Rectal smooth muscle tissue (tissue), 1 donor: Measurements from ENCODE around the gene IFITM1.
"Not testable (repeated sequence)": the region's sequence is repeated elsewhere in the genome, so short reads cannot be mapped to it uniquely, and the experiment has no call there.

Experiments used
- H3K27ac ChIP-seq: one replicate; pipeline ENCODE4 v1.7.0; 2013; ENCODE audit warnings: low read depth, low read length, inconsistent platforms
- H3K27me3 ChIP-seq: one replicate; pipeline ENCODE4 v1.7.0; 2013; ENCODE audit warnings: low read length; ENCODE audit not compliant: control insufficient read depth, insufficient read depth
- H3K36me3 ChIP-seq: one replicate; pipeline ENCODE4 v1.7.0; 2013; ENCODE audit warnings: low read length; ENCODE audit not compliant: control insufficient read depth, insufficient read depth
- H3K4me1 ChIP-seq: one replicate; pipeline ENCODE4 v1.7.0; 2013; ENCODE audit warnings: low read length; ENCODE audit not compliant: control insufficient read depth, insufficient read depth
- H3K4me3 ChIP-seq: one replicate; pipeline ENCODE4 v1.7.0; 2013; ENCODE audit warnings: low read length
- H3K9ac ChIP-seq: one replicate; pipeline ENCODE4 v1.7.0; 2013; ENCODE audit warnings: low read length

IFITM1 gene

DNA sequence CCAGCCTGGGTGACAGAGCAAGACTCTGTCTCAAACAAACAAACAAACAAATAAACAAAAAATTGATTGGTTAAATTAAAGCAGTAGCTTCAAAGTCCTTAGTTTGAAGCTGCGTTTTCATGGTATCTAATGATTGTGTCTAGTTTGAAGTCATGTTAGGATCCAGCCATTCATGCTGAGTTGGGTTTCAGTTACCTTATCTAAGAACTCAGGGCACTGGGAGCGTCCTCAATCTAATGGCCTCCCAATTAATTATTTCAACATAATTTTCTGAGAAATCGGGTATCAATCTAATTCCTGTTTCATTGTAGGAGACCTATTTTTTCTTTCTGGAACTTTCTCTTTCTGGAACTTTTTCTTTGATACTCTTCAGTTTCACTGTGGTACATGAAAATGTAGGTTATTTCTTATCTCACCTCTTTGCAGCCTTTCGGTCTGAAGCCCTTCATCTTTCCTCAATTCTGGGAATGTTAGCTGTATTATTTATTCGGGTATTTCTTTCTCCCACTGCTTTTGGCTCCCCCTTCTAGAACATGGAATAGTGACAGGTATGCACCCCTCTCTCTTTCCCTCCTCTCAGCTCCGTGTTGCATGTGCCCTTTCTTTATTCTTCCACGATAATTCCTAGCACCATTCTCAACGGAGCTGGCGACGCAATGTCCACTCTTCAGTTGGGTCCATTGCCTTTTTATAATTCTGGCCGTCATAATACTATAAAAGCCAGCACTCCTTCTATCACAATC is 31.2 kb downstream of the IFITM1 start:
- Histone ChIP-seq H3K36me3 (no peaks in the 10 kb centered on the region), H3K27me3 (no peaks in the 10 kb centered on the region), H3K4me1 (no peaks in the 10 kb centered on the region), H3K9ac (no peak overlapping the region), H3K27ac (no peak overlapping the region), H3K4me3 (no peak overlapping the region)

GRCh38 chr11:346529-346928 is 32.7 kb downstream of the IFITM1 start:
- Histone ChIP-seq H3K36me3 (no peaks in the 10 kb centered on the region), H3K27me3 (no peaks in the 10 kb centered on the region), H3K4me1 (no peaks in the 10 kb centered on the region), H3K27ac (no peak overlapping the region), H3K9ac (no peak overlapping the region), H3K4me3 (no peak overlapping the region)

DNA sequence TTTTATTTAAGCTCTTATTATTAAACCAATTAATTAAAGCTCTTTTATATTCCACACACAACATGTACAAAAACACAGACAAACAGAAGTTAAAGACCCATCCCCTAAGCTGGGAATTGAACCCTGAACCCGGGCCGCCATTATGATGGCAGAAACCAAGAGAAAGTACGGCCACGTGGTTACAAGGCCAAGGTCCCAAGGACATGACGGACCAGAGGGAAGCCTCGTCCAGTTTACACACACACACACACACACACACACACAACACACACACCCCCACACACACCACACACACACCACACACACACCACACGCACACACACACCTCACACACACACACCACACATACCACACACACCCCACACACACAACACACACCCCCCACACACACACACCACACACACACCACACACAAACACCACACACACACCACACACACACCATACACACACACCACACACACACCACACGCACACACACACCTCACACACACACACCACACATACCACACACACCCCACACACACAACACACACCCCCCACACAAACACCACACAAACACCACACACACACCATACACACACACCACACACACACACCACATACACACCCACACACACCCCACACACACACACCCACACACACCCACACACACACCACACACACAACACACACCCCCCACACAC is 35.6 kb downstream of the IFITM1 start:
- H3K36me3 ChIP-seq, H3K4me3 ChIP-seq, H3K27me3 ChIP-seq, H3K9ac ChIP-seq: not testable (repeated sequence)
- H3K4me1 ChIP-seq = peaks cover 16% of the 10 kb centered on the region
- H3K27ac ChIP-seq = peak overlapping the region; percentile 24

DNA sequence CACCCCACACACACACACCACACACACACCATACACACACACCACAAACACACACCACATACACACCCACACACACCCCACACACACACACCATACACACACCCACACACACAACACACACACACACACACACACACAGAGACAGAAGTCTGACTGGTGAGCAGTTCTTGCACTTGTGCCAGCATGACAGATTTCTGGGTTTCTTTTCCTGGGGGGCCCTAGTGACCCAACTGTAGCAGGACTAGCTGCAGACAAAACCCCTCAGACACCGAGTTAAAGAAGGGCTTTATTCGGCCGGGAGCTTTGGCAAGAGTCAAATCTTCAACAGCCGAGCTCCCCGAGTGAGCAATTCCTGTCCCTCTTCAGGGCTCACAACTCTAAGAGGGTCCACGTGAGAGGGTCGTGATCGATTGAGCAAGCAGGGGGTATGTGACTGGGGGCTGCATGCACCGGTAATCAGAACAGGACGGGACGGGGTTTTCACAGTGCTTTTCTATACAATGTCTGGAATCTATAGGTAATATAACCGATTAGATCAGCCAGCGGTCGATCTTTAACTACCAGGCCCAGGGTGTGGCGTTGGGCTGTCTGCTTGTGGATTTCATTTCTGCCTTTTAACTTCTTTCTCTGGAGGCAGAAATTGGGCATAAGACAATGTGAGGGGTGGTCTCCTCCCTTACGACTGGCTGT is 36.3 kb downstream of the IFITM1 start:
- not testable (repeated sequence) for H3K9ac ChIP-seq
- Histone ChIP-seq H3K27ac (peak overlapping the region; percentile 24), H3K4me1 (peaks cover 18% of the 10 kb centered on the region)

DNA sequence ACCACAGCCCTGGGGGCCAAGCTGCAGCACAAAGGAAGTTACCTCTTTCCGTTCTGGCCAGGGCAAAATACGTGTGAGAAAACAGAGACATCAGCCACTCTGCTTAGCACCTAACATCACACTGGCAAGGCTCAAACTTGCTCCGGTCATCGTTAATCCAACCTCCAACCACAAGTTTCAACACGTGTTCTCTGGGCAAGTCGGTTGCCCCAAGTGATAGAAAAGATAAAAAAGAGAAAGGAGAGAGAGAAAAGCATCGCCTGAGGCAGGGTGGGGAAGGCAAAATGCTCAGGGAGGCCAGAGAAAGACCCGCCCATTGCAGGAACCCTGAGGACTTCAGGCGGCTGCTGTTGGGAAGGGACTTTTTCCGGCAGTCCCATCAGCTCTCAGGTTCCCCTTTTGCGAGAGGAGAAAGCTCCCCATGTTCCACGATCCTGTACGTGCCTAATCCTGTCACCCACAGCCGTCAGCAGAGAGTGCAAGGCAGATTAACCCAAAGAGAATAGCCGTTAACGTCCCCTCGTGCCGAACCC is 36.9 kb downstream of the IFITM1 start:
- Histone ChIP-seq H3K27ac (no peak overlapping the region), H3K27me3 (no peaks in the 10 kb centered on the region), H3K4me3 (no peak overlapping the region), H3K9ac (no peak overlapping the region), H3K36me3 (no peaks in the 10 kb centered on the region), H3K4me1 (peaks cover 24% of the 10 kb centered on the region)

More for the DNA sequence above, 36.3 kb downstream of the IFITM1 start:
- not testable (repeated sequence) for H3K27me3 ChIP-seq, H3K4me3 ChIP-seq, H3K36me3 ChIP-seq

DNA sequence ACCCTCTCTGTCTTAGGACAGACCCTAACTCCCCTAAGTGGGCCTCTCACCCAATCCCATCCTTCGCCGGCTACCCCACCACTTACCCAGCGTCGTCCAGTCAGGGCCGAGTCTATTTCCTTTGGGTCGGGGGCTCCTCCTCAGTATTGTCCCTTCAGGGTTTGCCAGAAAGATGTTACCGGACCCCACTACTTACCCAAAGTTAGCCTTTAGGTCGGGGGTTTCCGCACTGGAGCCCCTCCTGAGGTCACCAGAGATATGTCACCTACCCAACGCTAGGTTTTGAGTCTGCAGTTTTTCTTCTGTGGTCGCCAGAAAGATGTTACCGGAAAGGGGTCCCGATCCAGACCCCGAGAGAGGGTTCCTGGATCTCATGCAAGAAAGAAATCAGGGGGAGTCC is 37.6 kb downstream of the IFITM1 start:
- Histone ChIP-seq H3K27ac (no peak overlapping the region), H3K4me1 (peaks cover 24% of the 10 kb centered on the region), H3K27me3 (no peaks in the 10 kb centered on the region), H3K4me3 (no peak overlapping the region), H3K36me3 (no peaks in the 10 kb centered on the region), H3K9ac (no peak overlapping the region)

DNA sequence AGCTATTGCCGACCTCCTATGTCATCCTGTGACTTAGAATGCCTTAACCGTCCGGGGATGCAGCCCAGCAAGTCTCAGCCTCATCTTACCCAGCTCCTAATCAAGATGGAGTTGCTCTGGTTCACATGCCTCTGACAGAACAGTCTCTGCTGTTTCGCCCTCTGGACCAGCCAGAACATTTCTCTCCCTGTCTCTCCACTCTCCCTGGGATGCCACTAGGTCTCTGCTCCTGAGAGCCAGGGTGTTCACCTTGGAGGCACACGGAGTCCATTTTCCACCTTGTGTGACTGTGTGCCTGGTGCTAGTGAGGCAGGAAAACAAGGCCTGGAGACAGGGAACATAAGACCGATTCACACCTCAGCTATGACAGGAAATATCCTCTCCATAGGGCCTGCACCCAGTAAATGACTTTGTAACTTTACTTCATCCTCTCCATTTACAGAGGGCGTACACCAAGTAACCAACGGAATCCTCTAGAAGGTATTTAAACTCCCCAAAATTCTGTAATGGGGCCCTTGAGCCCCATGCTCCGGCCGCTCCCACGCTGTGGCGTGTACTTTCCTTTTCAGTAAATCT is 38.7 kb downstream of the IFITM1 start:
- no peaks in the 10 kb centered on the region for H3K27me3 ChIP-seq
- H3K36me3 ChIP-seq = no peaks in the 10 kb centered on the region
- H3K4me1 ChIP-seq = peaks cover 24% of the 10 kb centered on the region
- no peak overlapping the region for H3K9ac ChIP-seq
- H3K4me3 ChIP-seq = no peak overlapping the region
- peak overlapping the region; percentile 99 for H3K27ac ChIP-seq

DNA sequence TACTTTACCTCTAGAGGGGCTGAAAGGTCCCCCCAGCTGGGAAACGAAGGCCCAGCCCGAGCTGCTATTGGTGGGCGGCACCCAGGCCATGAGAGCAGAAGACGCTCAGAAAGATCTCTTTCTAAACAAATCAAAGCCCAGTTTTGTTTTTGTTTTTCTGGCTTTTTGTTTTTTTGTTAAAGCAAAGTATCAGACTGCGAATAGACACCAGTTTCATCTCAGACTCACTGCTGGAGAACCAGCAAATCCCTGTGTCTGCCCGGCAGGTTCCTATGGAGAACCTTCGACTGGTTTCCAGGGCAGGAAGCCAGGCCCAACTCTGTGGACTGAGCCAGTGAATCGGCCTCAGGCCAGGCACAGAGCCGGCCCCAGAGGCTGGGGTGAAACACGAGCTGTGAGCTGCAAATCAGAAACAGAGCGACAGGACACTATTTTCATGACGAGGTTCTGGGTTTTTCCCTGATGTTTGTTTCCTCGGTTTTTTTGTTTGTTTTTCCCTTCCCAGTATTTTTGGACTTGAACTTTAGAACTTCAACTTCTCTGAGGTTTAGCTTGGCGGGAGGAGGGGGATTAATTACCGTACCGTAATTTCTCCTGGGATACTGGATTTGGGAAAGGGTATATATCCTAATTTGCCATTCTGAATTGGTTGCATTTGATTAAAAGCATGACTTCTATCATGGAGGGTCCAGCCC is 39.5 kb downstream of the IFITM1 start:
- Histone ChIP-seq H3K4me3 (no peak overlapping the region), H3K27me3 (no peaks in the 10 kb centered on the region), H3K9ac (no peak overlapping the region), H3K4me1 (peaks cover 24% of the 10 kb centered on the region), H3K36me3 (no peaks in the 10 kb centered on the region), H3K27ac (peak overlapping the region; percentile 99)

GRCh38 chr11:355581-356458 is 42.0 kb downstream of the IFITM1 start:
- Histone ChIP-seq H3K36me3 (no peaks in the 10 kb centered on the region), H3K9ac (peak overlapping the region; percentile 61), H3K4me3 (peak overlapping the region; percentile 61), H3K27ac (peak overlapping the region; percentile 99), H3K4me1 (peaks cover 24% of the 10 kb centered on the region), H3K27me3 (no peaks in the 10 kb centered on the region)

GRCh38 chr11:356610-357009 is 42.8 kb downstream of the IFITM1 start:
- Histone ChIP-seq H3K4me1 (peaks cover 24% of the 10 kb centered on the region), H3K4me3 (no peak overlapping the region), H3K27me3 (no peaks in the 10 kb centered on the region), H3K27ac (no peak overlapping the region), H3K36me3 (no peaks in the 10 kb centered on the region), H3K9ac (no peak overlapping the region)

DNA sequence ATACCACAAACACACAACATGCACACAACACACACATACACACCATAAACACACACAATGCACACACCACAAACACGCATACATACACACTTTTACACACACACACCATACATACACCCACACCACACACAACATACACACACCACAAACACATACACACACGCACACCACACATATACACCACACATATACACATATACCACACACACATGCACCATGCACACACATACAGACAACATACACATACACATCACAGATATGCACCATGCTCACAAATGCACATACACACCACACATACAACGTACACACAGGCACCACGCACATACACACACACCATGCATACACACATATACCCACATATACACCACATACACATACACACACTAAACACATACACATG is 43.7 kb downstream of the IFITM1 start:
- Histone ChIP-seq H3K4me1 (peaks cover 23% of the 10 kb centered on the region), H3K9ac (no peak overlapping the region), H3K4me3 (no peak overlapping the region), H3K27me3 (no peaks in the 10 kb centered on the region), H3K27ac (no peak overlapping the region), H3K36me3 (no peaks in the 10 kb centered on the region)
